SU-DHL-6 (cell line): ENCODE data around the gene SLC25A34.

Experiments
- H2AFZ ChIP-seq: fragments of 200-600 bp; sonication (generic); 2 replicates; pipeline ENCODE4 v1.6.1; 2014; ENCODE audit warnings: low read depth, mild to moderate bottlenecking, moderate library complexity, mixed read lengths, antibody characterized with exemption, low read length; ENCODE audit not compliant: severe bottlenecking
- H3F3A ChIP-seq: fragments of 200-600 bp; shearing (Covaris generic); 2 replicates; pipeline ENCODE4 v1.6.0; 2016; ENCODE audit warnings: antibody characterized with exemption, mild to moderate bottlenecking; ENCODE audit not compliant: insufficient read depth
- H3K27ac ChIP-seq: fragments of 200-600 bp; sonication (generic); 2 replicates; pipeline ENCODE4 v1.5.1; 2016; ENCODE audit warnings: low read depth, mild to moderate bottlenecking, low read length, moderate library complexity, mixed read lengths
- H3K27me3 ChIP-seq: fragments of 200-600 bp; sonication (generic), shearing (Covaris generic); 2 replicates; pipeline ENCODE4 v1.6.0; 2014; ENCODE audit warnings: mild to moderate bottlenecking, low read length
- H3K36me3 ChIP-seq: fragments of 200-600 bp; sonication (generic); 2 replicates; pipeline ENCODE4 v1.6.1; 2014; ENCODE audit warnings: mild to moderate bottlenecking, low read length, mixed read lengths
- H3K4me2 ChIP-seq: fragments of 300-600, 200-600 bp; shearing (Covaris generic), sonication (generic); 2 replicates; pipeline ENCODE4 v1.6.0; 2014; ENCODE audit warnings: low read length, low read depth, mild to moderate bottlenecking; ENCODE audit not compliant: poor library complexity, severe bottlenecking
- H3K4me3 ChIP-seq: fragments of 200-600 bp; sonication (generic); 2 replicates; pipeline ENCODE4 v1.5.1; 2014; ENCODE audit warnings: antibody characterized with exemption, low read length, mild to moderate bottlenecking, mixed read lengths; ENCODE audit not compliant: insufficient read depth, poor library complexity, severe bottlenecking
- H3K79me2 ChIP-seq: fragments of 200-600 bp; sonication (generic); 2 replicates; pipeline ENCODE4 v1.6.1; 2014; ENCODE audit warnings: mild to moderate bottlenecking, low read length, moderate library complexity; ENCODE audit not compliant: insufficient read depth
- H3K9ac ChIP-seq: fragments of 200-600 bp; sonication (generic); 2 replicates; pipeline ENCODE4 v1.7.0; 2014; ENCODE audit warnings: mild to moderate bottlenecking, low read length
- H3K9me2 ChIP-seq: fragments of 200-600 bp; sonication (generic); replicated peaks from 2 replicates; pipeline ENCODE4 v1.6.1; 2014; ENCODE audit warnings: low read length; ENCODE audit not compliant: insufficient read depth
- H3K9me3 ChIP-seq: fragments of 200-600 bp; sonication (generic); 2 replicates; pipeline ENCODE4 v1.6.1; 2014; ENCODE audit warnings: low read length, mixed read lengths; ENCODE audit not compliant: insufficient read depth
- H4K20me1 ChIP-seq: fragments of 200-600 bp; sonication (generic); 2 replicates; pipeline ENCODE4 v1.6.1; 2014; ENCODE audit warnings: low read depth, mild to moderate bottlenecking, antibody characterized with exemption, low read length, moderate library complexity, mixed read lengths
- EZH2phosphoT487 ChIP-seq: fragments of 200-600 bp; sonication (generic), shearing (Covaris generic); conservative IDR thresholded peaks from 2 replicates; pipeline ENCODE4 v1.6.1; 2018; ENCODE audit warnings: mild to moderate bottlenecking, antibody characterized with exemption, low read length, moderate library complexity, mixed read lengths
- TF ChIP-seq, protein P1 (sequence below): fragments of 200-600 bp; sonication (generic); IDR thresholded peaks from one replicate; pipeline ENCODE4 v1.5.1; 2017; ENCODE audit warnings: antibody characterized with exemption, mild to moderate bottlenecking, low read length, moderate library complexity; ENCODE audit not compliant: insufficient read depth, poor library complexity, severe bottlenecking

SLC25A34 gene

DNA sequence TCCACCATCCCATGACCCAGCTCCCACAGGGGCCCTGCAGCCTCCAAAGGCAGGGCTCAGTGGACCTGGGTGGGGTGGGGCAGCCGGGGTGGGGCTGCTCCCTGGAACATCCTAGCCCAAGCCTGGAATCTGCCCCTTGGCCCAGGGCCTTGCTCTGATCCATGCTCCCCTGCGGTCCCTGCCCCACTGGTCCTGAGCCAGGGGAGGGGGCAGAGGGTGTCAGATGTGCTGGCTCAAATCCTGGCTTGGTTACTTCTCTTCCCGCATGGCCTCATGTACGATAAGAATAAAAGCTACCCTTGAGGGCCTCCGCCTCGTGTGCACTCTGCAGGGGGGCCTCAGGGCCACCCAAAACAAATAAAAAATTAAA lies 819 bp downstream of the SLC25A34 start:
- Histone ChIP-seq H2AFZ (no peak overlapping the region), H3K27ac (no peak overlapping the region), H3K36me3 (no peaks in the 10 kb centered on the region), H3K27me3 (no peaks in the 10 kb centered on the region), H3K79me2 (no peaks in the 10 kb centered on the region), H3K9me3 (no peaks in the 10 kb centered on the region), H3K4me2 (no peak overlapping the region), H3K9me2 (no peaks in the 10 kb centered on the region), H3K4me3 (no peak overlapping the region), H3K9ac (no peak overlapping the region), H3F3A (no peaks in the 10 kb centered on the region), H4K20me1 (no peaks in the 10 kb centered on the region)
- TF ChIP-seq EZH2phosphoT487: no peak
- TF ChIP-seq, protein P1, sequence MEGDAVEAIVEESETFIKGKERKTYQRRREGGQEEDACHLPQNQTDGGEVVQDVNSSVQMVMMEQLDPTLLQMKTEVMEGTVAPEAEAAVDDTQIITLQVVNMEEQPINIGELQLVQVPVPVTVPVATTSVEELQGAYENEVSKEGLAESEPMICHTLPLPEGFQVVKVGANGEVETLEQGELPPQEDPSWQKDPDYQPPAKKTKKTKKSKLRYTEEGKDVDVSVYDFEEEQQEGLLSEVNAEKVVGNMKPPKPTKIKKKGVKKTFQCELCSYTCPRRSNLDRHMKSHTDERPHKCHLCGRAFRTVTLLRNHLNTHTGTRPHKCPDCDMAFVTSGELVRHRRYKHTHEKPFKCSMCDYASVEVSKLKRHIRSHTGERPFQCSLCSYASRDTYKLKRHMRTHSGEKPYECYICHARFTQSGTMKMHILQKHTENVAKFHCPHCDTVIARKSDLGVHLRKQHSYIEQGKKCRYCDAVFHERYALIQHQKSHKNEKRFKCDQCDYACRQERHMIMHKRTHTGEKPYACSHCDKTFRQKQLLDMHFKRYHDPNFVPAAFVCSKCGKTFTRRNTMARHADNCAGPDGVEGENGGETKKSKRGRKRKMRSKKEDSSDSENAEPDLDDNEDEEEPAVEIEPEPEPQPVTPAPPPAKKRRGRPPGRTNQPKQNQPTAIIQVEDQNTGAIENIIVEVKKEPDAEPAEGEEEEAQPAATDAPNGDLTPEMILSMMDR: no peak

DNA sequence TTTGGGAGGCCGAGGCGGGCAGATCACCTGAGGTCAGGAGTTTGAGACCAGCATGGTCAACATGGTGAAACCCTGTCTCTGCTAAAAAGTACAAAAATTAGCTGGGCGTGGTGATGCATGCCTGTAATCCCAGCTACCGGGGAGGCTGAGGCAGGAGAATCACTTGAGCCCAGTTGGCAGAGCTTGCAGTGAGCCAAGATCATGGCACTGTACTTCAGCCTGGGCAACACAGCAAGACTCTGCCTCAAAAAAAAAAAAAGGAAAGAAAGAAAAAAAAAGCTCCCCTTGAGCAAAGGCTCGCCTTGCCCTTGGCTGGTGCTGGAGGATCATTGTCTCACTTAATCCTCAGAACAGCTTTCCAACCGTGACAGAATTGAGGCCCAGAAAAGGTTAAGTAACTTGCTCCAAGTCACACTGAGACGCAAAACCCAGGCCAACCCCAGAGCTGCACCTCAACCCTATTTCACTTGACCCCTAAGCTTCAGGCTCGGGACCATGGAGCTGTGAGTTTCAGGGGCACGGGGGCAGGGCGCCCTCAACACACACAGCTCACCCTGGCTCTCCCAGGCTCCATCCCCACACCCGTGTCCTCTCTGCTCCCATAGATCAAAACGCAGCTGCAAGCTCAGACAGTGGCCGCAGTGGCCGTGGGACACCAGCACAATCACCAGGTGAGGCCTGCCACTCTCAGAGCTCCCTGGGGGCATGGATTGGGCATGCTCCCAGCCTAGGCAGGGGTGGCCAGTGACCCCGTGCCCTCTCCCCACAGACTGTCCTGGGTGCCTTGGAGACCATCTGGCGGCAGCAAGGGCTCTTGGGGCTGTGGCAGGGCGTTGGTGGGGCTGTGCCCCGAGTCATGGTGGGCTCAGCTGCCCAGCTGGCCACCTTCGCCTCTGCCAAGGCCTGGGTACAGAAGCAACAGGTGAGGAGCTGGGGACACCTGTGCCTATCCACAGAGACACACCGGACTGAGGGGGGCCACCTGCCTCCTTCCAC lies 1.6 kb downstream of the SLC25A34 start:
- TF ChIP-seq, protein P1: no peak
- TF ChIP-seq EZH2phosphoT487: no peak
- Histone ChIP-seq H3F3A (no peaks in the 10 kb centered on the region), H3K4me2 (no peak overlapping the region), H4K20me1 (no peaks in the 10 kb centered on the region), H3K36me3 (no peaks in the 10 kb centered on the region), H3K9ac (no peak overlapping the region), H3K4me3 (no peak overlapping the region), H3K9me3 (no peaks in the 10 kb centered on the region), H3K27me3 (no peaks in the 10 kb centered on the region), H2AFZ (no peak overlapping the region), H3K79me2 (no peaks in the 10 kb centered on the region), H3K27ac (no peak overlapping the region), H3K9me2 (no peaks in the 10 kb centered on the region)

DNA sequence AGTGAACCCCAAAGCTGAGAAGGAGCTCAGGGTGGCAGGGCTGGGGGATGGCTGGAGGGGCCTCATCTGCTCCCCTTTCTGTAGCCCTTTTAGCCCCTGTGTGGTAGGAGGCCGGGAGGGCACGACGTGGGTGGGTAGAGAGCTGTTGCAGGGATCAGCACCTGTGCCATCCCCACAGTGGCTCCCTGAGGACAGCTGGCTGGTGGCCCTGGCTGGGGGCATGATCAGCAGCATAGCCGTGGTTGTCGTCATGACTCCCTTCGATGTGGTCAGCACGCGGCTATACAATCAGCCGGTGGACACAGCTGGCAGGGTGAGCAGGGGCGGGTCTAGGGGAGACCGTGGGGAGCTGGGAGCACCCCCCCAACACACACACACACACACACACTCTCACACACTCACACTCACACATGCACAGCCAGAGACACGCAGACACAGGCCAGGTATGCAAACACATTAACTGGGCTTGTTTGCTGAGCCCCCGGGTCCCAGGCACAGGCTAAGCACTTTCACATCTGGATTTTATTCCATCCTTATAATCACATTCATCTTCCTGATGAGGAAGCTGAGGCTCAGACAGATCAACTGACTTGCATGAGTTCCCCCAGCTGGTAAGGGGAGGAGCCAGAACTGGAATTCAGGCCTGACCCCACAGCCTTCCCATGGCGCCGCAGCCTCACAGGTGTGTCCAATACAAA lies 2.5 kb downstream of the SLC25A34 start:
- H3K9me3 ChIP-seq: no peaks in the 10 kb centered on the region
- H2AFZ ChIP-seq: no peak overlapping the region
- no peaks in the 10 kb centered on the region for H3K79me2 ChIP-seq
- H3K36me3 ChIP-seq: no peaks in the 10 kb centered on the region
- H4K20me1 ChIP-seq: no peaks in the 10 kb centered on the region
- no peaks in the 10 kb centered on the region for H3K27me3 ChIP-seq
- H3F3A ChIP-seq: no peaks in the 10 kb centered on the region
- TF ChIP-seq, protein P1: no peak
- no peak for TF ChIP-seq EZH2phosphoT487
- H3K4me3 ChIP-seq: no peak overlapping the region
- H3K9me2 ChIP-seq: no peaks in the 10 kb centered on the region
- no peak overlapping the region for H3K9ac ChIP-seq
- H3K4me2 ChIP-seq: no peak overlapping the region
- H3K27ac ChIP-seq: no peak overlapping the region
